Epithelial cell of esophagus (primary cell): ENCODE measurements around the gene LCLAT1.
A peak's percentile ranks its signal among the peaks of the same experiment; 100 is the strongest.
"Not testable (repeated sequence)": the region's sequence is repeated elsewhere in the genome, so short reads cannot be mapped to it uniquely, and the experiment has no call there.

Experiments used
- DNase-seq: peaks from one replicate; pipeline ENCODE4 v3.0.0; 2010; ENCODE audit warnings: low read depth
- H3K4me3 ChIP-seq: 2 replicates; pipeline ENCODE4 v1.5.1; 2011; ENCODE audit warnings: mild to moderate bottlenecking, low read length, control low read depth
- TF ChIP-seq, protein P1 (sequence below): IDR thresholded peaks from 2 replicates; pipeline ENCODE4 v1.5.1; 2011; ENCODE audit warnings: low read depth, mild to moderate bottlenecking, low read length, control low read depth, inconsistent platforms; ENCODE audit not compliant: insufficient read depth; ENCODE audit errors: missing control alignments

Gene LCLAT1

DNA sequence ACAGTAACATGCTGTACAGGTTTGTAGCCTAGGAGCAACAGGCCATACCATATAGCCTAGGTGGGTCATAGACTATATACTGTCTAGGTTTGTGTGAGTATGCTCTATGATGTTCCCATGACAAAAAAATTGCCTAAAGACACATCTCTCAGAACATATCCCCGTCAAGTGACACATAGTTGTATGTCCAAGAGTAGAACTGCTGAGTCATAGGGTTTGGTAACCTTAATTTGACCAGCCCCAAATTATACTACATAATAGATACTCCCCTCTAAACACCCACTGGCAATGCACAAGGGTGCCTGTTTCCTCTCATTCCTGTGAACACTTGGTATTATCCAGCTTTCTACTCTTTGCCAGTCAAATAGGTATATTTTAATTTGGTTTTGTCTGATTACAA, 161.6 kb downstream of the LCLAT1 start:
- H3K4me3 ChIP-seq: no peak overlapping the region
- TF ChIP-seq, protein P1, sequence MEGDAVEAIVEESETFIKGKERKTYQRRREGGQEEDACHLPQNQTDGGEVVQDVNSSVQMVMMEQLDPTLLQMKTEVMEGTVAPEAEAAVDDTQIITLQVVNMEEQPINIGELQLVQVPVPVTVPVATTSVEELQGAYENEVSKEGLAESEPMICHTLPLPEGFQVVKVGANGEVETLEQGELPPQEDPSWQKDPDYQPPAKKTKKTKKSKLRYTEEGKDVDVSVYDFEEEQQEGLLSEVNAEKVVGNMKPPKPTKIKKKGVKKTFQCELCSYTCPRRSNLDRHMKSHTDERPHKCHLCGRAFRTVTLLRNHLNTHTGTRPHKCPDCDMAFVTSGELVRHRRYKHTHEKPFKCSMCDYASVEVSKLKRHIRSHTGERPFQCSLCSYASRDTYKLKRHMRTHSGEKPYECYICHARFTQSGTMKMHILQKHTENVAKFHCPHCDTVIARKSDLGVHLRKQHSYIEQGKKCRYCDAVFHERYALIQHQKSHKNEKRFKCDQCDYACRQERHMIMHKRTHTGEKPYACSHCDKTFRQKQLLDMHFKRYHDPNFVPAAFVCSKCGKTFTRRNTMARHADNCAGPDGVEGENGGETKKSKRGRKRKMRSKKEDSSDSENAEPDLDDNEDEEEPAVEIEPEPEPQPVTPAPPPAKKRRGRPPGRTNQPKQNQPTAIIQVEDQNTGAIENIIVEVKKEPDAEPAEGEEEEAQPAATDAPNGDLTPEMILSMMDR: no peak
- peak; percentile 6 for DNase-seq

DNA sequence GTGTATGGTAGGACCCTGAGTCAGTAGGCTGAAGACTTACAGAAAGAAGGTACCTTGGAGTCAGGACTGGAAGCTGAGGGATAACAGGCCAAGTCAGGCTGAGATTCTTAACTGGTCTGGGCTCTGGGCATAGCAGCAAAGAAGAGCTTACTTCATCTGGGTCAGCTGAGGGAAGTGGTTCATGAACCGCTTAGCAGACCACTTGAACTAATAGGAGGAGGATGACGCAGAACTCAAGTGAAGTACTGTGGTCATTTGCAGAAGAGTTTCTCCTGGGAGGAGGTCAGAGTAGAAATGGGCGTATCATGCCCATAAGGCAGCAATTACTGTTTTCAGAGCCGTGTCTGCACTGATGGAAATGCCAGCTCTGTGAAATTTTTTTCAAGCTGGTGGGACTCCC, 164.5 kb downstream of the LCLAT1 start:
- no peak overlapping the region for H3K4me3 ChIP-seq
- DNase-seq: no peak
- TF ChIP-seq, protein P1: no peak

DNA sequence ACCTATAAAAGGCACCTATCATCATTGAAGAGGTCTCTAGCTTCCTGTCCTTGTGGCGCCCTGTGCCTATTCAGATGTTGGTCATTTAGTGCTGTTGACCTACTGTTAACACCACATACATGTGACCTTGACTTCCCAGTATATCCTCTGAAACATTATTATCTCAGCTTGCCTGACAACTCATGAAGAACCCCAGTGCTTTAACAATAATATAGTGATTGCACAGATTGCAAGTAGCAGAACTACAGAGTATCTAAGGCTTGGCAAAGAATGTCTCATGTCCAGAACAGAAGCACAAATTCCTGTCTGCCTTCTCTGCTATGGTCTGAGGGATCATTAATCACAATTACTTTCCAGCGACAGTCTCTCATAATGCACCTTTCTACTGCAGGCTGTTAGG, 165.3 kb downstream of the LCLAT1 start:
- DNase-seq: no peak
- TF ChIP-seq, protein P1: no peak
- no peak overlapping the region for H3K4me3 ChIP-seq

DNA sequence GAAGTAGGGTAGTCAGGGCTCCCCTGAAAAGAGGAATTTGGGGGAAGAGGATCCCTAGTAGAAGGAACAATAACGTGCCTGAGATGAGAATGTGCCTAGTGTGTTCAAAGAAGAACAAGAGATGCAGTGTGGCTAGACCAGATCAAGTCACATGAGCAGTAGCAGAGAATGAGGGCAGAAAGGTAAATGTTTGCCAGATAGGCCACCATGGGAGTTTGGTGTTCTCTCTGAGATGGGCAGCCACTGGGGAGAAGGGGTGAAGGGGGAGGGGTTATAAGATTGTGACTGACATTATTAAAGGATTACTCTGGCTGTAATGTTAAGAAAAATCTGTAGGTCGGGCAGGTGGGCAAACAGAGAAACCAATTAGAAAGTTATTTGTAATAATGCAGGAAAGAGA, 166.0 kb downstream of the LCLAT1 start:
- DNase-seq: no peak
- H3K4me3 ChIP-seq: no peak overlapping the region
- TF ChIP-seq, protein P1: no peak

DNA sequence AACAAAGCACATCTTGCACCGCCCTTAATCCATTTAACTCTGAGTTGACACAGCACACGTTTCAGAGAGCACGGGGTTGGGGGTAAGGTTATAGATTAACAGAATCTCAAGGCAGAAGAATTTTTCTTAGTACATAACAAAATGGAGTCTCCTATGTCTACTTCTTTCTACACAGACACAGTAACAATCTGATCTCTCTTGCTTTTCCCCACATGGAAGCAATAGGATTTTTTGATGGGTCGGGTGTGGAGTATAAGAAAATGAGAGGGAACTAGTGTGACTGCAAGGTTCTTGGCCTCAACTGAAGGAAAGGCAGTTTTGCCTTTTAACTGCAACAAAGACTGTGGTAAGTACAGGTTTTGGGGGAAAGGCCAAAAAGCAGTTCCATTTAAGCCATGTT, 167.2 kb downstream of the LCLAT1 start:
- not testable (repeated sequence) for H3K4me3 ChIP-seq, DNase-seq

DNA sequence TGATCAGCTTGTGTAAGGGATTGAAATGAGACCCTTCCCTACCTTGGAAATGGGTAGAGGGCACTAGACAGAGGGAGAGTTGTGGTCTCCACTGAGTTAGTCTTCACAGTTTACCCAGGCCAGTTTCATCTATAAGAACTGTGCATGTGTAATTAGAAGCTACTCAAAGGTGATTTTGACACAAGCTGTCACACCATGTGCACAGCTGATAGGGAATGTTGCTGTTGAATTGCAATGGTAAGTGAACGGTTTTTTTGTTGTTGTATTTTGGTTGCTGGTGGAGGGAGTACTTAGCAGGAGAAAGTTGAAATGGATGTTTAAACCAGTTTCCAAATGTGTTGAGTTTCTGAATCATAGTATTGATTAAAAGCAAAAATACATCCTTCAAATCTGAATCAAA, 168.9 kb downstream of the LCLAT1 start:
- TF ChIP-seq, protein P1: no peak
- no peak for DNase-seq
- no peak overlapping the region for H3K4me3 ChIP-seq

DNA sequence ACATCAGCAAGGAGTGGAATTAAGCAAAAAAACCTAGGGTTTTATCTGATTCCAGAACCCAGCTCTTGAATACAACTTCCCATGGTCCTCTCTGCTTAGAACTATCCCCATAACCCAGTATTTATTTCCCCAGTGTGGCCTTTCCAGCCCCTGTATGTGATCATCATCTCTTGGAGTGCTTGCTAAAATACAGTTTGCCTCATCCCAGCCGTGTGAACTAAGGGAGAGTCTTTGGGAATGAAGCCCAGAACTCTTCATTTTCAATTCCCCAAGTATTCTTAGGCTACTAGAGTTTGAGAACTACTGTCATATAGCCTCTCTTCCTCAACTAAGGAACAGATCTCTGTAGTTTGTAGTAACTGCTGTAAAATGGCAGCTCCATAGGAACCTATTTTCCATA, 173.1 kb downstream of the LCLAT1 start:
- no peak overlapping the region for H3K4me3 ChIP-seq
- TF ChIP-seq, protein P1: no peak
- no peak for DNase-seq

DNA sequence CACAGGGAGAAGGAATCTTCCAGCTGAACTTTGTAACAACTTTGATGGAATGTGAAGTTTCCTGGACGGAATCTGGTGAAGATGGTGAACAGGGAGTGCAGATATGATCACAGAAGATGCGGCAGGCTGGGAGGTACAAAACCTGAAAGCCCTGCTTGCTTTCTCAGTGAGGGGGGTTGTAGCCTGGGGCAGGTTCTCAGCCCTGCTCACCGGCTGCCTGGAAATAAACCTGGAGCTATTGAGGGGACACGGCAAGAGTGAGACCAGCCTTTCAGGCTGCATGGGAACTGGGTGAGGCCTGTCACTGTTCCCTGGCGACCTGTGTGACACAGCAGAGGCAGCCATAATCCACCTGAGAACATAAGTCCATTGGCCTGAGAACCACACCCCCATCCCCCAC, 174.8 kb downstream of the LCLAT1 start:
- no peak overlapping the region for H3K4me3 ChIP-seq
- DNase-seq: no peak
- TF ChIP-seq, protein P1: no peak
